Measurements from ENCODE around the gene SYNM.

DNA sequence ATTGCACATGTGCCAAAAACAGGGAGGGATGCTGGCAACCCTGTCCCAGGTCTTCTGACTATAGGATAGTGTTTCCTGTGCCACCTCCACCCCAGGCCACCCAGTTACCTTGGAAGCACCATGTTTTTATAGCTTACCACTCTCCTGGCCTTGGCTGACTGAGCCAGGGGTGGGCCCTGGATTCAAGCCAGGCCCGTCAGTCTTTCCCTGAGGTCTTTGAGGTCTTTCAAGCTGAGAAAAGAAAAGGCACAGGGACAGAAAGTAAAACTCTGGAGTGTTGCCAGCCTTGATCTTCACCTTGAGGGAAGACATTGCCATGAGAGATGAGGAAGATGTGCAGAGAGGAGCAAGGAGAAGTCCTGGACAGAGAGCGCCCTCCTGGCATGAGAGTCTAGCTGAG, 46.3 kb downstream of the SYNM start:
- TF ChIP-seq TAF1 (IDR thresholded peaks at IDR 0.05; ENCODE audit: low read depth) (no peak), MXI1 (conservative IDR thresholded peaks at IDR 0.05; ENCODE audit: poor library complexity, severe bottlenecking) (no peak), POLR2AphosphoS5 (IDR thresholded peaks at IDR 0.05) (no peak), CTCF (IDR thresholded peaks at IDR 0.05; ENCODE audit: poor library complexity, severe bottlenecking) (no peak), EZH2 (IDR thresholded peaks at IDR 0.05; ENCODE audit: borderline replicate concordance, insufficient read depth, low read length, poor library complexity, severe bottlenecking) (no peak), SMC3 (conservative IDR thresholded peaks at IDR 0.05; ENCODE audit: poor library complexity) (no peak), REST (IDR thresholded peaks at IDR 0.05; ENCODE audit: borderline replicate concordance) (no peak)
